ENCODE data around the gene TET1.
"Not testable (repeated sequence)": the region's sequence is repeated elsewhere in the genome, so short reads cannot be mapped to it uniquely, and the experiment has no call there.

TET1 gene

DNA sequence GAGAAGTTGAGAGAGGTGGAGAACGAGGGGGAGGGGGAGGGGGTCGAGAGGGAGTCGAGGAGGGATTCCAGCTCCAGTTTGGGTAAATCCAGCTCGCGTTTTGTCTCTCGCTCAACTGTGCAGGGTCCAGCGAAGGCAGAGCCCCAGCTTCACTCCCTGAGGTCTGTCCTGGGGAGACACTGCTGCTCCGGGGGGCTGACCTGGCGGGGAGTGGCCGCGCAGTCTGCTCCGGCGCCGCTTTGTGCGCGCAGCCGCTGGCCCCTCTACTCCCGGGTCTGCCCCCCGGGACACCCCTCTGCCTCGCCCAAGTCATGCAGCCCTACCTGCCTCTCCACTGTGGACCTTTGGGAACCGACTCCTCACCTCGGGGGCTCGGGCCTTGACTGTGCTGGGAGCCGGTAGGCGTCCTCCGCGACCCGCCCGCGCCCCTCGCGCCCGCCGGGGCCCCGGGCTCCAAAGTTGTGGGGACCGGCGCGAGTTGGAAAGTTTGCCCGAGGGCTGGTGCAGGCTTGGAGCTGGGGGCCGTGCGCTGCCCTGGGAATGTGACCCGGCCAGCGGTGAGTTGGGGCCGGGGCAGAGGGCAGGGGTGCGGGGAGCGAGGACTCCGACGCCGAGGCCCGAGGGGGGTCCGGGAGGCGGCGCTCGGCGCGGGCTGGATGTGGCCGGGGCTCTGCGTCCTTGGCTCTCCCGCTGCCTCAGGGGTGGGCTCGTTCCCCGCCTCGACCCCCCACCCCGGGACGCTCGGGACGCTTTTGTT lies at the start of gene TET1:
TET1 (plus strand) TSS at position 152 of the 757 bp plus-strand sequence. CDS start 12,002 bp downstream, outside the sequence.
- peak; percentile 84 for DNase-seq

DNA sequence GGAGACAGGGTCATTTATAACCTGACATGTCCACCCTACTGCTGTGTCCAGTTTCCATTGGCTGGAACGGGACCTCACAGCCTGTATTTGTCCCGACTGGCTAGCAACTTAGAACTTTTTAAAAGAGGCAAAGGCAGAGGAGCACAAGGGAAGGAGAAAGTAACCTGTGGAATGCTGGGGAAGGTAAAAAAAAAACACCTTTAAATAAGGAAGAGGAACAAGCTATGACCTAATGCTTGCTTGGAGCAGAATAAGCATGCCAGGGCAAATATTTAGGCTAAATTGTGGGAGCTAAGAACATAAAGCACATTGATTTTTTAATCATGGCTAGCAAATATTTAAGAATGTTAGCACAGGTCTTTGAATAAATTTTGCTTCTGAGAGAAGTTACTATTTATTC lies 43.9 kb upstream of the TET1 start:
- not testable (repeated sequence) for DNase-seq

DNA sequence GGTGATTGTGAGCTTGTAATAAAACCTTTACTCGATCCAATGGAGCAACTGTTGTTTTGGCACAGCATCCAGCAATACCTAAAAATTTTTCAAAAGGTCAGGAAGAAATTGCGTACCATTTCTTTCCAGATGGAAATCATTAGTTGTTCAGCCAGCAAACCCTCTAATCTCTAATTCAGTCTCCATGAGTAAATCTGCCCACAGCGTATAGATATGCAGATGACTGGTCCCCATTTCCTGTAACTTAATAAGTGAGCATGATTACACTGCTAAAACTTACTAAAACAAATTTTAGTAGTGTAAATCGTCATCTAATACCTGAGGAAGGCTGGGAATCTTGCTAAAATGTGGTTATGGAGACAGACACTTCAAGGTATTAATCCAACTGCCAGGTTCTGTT lies 43.4 kb upstream of the TET1 start:
- no peak for DNase-seq

DNA sequence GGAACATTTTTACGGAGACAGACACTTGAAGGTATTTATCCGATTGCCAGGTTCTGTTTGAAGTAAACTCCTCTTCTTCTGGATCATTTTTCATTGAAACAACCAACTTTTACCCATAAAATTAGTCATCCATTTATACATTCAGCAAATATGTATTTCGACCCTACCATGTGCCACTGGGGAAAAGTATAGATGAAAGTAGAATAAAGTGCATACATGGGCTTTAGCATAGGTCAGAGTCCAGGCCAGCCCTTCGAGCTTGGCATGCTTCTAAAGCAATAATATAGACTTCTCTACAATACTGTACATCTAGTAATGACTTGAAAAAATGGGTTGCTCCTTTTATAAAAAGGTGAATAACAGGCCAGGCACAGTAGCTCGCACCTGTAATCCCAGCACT lies 42.9 kb upstream of the TET1 start:
- no peak for DNase-seq

DNA sequence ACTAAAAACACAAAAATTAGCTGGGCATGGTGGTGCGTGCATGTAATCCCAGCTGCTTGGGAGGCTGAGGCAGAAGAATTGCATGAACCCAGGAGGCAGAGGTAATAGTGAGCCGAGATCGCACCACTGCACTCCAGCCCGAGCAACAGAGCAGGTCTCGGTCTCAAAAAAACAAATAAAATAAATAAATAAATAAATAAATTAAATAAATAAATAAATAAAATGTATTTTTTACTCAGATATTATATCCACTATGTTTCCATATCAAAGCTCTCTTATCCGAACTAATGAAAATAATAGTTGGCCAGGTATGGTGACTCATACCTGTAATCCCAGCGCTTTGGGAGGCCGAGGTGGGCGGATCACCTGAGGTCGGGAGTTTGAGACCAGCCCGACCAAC lies 41.5 kb upstream of the TET1 start:
- not testable (repeated sequence) for DNase-seq

DNA sequence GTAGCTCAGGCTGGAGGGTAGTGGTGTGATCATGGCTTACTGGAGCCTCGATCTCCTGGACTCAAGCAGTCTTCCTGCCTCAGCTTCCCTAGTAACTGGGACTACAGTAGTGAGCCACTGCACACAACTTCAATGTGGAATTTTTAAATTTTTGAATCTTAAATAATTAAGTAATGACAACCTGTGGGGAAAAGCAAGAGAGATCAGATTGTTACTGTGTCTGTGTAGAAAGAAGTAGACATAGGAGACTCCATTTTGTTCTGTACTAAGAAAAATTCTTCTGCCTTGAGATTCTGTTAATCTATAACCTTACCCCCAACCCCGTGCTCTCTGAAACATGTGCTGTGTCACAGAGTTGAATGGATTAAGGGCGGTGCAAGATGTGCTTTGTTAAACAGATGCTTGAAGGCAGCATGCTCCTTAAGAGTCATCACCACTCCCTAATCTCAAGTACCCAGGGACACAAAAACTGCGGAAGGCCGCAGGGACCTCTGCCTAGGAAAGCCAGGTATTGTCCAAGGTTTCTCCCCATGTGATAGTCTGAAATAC lies 34.6 kb upstream of the TET1 start:
- DNase-seq: not testable (repeated sequence)

DNA sequence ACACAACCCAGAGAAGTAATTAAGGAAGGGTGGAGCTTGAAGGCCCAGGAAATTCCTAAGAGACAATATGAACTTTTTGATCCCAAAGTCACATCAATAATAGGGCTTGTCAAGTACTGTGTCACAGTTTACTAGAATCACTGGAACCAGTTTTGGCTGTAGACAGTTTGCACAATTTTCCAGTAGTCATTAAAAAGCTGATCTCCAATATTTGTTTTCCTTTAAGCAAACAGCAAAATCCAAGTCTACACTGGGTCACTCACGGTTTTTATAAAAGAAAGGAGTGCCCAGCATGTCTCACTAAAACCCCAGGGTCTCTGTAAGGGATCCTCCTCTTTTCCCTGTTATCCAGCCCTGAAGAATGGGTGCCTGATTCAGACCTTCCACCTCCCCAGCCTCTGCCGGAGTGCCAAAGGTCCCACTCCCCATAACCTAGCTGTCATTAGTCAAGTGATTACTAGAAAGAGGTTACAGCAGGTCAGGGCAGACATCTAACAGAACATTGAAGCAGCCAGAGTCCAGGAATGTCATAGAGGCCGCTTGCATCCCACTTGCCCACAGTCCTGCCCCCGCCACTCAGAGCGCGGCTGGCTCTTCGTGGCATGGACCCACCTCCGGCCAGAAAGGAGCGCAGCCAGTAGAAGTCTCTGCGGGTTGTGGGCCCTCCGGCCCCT lies 33.4 kb upstream of the TET1 start:
- DNase-seq: no peak

DNA sequence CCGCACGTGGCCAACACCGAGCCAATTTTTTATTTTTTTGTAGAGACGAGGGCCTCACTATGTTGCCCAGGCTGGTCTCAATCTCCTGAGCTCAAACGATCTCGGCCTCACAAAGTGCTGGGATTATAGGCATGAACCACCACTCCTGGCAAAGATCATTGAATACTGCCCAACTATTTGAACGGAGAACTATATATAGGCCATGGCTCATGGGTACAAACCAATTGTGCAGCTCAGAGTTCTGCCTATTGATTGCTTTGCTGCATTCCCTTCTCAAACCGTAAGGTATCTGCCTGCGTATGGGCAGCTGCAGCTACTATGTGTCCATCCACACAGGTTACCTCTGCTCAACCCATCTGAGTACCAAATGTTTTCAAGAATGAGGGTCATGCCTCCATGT lies 23.2 kb upstream of the TET1 start:
- no peak for DNase-seq

DNA sequence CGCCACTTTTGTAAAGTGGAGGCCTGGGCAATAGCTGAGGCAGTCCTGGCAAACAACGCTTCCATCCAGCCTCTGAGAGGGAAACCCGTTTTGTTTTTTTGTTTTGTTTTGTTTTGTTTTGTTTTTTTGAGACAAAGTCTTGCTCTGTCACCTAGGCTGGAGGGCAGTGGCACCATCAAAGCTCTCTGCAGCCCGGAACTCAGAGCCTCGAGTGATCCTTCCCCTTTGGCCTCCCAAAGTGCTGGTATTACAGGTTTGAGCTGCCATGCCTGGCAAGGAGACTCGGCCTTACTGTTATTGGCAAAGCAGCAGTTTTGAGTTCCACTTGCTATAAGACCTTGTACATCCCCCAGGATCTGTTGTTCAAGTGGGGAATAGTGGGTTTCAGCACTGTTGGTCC lies 22.3 kb upstream of the TET1 start:
- DNase-seq: no peak

DNA sequence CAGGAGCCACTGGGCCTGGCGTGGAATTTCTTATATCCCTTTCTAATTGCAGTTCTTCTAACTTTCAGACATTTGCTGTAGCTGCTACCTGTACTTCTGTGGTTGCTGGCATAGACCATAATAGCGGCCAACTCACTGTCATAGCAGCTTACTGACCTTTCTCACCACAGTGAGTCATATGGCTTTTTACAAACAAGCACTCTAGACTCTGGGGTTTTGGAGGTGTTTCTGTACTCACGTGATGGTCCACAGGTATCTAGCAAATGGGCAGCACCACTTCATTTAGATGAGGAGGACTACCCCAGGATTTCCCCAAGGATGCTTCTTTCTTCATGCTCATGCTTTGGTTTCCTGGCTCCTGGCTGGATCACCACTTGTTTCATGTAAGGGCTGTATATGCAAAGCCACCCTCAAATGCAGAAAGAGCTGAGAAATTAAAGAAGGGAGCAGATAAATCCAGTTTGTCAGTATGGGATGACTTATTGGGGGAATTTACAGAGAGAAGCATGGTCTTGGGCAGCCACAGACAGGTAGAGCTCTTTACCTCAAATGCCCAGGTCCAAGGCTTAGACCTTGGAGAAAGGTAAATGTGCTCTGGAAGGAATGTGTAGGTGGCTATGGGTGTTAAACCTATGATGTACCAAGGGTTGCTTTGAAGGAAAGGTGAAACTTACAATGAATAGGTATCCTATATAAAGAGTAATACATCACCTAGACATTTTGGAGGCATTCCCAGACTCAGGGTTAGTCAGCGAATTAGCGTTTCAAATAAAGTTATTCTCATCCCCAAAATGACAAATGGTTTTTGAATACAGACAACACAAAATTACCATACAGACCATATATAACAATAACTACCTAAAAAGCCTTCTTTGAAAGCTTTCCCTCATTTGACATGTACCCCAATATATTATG lies 16.9 kb upstream of the TET1 start:
- no peak for DNase-seq

DNA sequence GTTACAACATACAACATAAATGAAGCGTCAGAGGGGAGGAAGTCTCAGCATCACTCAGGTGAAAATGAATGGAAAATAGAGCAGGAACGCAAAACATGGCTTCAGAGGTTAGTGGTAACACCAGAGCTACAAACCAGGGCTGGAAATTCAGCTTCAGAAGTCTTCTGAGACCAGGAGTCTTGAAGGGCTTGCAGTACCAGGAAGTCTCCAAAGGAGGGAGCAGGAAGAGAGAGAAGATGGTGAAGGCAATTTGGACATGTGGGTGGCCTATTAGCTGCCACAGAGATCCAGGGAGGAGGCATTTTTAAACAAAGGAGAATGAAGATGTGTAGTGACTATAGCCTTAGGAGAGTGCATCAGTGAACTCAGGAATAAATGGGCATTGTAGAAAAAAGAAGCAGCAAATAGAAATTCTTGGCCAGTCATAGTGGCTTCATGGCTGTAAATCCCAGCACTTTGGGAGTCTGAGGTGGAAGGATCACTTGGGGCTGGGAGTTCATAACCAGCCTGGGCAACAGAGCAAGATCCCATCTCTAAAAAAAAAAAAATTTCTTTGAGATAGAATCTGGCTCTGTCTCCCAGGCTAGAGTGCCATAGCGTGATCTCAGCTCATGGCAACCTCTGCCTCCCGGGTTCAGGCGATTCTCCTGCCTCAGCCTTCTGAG lies 9.3 kb upstream of the TET1 start:
- DNase-seq: no peak

DNA sequence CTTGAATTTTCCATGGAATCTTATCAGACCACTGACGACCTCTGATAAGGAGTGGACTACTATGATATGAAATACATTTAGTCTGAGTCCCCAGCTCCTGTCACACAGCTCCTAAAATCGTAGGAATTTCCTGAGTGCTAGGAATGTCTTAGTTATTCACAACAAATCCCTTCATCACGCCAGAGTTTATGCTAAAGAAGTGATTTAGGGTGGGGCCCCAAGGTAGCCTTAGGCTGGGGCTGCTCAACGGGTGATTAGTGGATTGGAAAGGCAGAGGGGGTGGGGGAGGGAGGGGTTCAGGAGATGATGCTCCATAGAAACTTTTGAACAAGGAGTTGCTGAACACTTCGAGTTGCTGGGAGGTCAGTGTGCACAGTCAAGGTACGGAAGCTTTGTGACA lies 7.0 kb upstream of the TET1 start:
- no peak for DNase-seq

DNA sequence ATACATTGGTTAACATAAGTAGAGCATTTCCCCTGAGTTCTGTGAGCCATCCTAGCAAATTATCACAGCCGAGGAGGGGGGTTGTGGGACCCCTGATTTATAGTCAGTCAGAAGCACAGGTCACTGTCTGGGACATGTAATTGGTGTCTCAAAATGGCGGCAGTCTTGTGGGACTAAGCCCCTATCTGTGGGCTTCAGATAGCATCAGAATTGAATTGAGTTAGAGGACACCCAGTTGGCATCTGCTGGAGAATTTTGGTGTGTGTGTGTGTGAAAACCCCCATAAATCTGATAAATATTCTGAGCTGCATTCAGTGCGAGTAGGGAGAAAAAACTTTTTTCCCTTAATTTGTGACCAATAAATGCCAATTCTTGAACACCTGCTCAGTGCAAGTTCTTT lies 6.5 kb upstream of the TET1 start:
- DNase-seq: no peak

DNA sequence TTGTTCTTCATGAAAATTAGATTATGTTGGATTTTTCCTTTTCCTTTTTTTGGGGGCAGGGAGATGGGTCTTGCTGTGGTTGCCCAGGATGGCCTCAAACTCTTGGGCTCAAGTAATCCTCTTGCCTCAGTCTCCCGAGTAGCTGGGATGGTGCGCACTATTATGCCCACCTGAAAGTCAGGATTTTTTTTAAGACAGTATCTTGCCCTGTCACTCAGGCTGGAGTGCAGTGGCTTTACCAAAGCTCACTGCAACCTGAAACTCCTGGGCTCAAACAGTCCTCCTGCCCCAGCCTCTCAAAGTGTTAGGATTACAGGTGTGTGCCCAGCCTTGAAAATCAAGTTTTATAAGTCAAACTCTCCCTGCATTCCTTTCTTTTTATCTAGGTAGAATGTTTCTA lies 1.7 kb upstream of the TET1 start:
- no peak for DNase-seq

DNA sequence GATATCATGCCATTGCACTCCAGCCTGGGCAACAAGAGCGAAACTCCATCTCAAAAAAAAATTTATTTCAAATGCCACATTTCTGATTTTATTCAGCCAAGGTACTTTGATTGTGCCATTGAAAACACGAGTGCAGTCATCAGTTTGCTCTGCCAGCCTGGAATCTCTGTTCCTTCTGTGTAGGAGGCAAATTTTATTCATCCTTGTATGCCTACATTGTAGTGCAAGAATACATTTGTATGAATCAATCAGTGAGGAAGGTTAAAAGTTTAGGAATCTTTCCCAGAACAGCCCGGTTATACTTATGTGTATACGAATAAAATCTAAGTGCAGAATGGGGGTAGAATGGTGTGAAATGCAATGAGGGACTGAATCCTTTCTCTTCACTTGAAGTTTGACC lies 886 bp upstream of the TET1 start:
- DNase-seq: no peak

DNA sequence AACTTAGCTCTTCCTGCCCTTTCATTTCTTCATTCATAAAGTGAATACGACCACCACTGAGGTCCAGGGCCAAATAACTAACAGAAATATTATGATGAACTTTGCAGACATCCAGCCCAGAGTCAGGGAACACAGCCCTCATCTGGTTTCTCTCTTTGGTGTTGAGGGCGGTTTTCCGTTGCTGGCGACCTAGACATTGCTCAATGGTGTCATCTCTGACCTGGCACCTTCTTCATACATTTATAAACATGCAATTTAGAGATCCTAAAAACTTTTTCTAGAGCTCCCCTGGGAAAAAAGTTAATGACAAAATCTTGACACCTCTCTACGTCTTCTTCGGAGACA lies 324 bp upstream of the TET1 start:
- no peak for DNase-seq

DNA sequence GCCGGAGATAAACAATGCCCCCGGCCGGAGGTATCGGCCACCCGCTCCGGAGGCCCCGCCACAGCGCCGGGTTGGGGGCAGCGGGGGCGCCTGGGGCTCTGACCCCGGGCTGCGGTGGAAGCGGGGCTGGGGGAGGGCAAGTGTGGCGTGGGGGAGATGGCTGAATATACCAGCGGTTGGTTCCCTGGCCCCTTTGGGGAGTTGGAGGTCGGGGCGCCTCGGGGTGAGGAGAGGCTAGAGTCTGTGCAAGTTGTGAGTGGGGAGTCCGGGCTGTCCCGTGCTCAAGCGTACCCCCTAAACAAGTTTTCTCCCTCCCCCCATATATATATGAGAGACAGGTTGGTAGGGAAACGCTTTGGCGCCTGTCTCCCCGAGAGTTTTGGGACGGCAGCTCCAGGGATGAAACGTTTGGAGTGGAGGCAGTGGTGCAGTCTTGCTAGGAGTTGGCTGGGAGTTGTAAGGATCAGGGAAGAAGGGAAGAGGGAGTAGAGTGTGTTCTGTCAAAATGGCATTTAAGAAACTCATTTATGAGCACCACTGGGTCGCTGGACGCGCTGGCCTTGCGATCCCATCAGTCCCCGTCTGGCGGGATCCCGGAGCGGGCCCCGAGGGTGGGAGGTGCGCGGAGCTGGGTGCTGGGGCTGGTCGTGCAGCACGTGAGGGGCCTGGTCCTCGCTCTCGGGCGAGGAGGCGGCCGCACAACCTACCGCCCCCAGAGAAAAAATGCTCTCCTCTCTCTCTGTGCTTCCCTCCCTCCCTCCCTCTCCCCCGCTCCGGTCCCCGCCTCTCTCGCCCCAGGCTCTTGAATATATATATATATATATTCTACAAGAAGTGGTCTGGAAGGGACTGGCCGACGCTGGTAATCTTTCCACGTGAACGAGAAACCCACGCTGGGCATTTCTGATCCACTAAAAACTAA lies 1.1 kb downstream of the TET1 start:
- DNase-seq: peak; percentile 79

DNA sequence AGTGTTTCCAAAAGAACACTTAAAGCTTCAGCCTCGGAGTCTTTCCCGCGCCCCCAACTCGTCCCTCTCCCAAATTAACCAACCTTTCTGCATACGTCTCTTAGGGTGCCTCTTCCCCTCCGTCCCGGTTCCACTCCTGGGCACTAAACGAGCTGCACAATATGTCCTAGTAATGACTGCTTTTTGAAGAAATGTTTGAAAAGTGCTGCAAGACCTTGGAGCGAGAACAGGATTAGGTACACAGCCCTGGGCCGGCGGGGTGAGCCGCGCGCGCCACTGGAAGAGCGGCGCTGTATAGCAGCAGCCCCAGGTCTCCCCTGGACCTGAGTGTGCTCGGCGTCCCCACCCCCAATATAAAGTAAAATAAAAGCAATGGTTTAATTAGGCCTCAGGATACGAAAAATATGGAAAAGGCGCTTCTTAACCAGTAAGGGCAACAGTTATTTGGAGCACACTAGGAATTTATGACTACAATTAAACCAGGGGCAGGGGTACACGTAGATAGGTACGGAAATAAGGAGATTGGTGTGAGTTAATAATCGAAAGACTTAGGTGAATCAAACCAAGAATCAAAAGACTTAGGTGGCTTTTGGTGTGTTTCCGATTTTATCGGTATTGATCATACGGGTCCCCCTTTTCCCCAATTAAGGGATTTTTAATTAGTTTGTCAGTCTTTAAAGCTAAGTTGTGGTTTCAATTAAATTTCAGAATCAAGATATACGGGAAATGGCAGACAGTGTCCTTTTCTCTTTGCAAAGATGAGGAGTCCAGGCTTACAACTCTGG lies 1.9 kb downstream of the TET1 start:
- peak; percentile 58 for DNase-seq

DNA sequence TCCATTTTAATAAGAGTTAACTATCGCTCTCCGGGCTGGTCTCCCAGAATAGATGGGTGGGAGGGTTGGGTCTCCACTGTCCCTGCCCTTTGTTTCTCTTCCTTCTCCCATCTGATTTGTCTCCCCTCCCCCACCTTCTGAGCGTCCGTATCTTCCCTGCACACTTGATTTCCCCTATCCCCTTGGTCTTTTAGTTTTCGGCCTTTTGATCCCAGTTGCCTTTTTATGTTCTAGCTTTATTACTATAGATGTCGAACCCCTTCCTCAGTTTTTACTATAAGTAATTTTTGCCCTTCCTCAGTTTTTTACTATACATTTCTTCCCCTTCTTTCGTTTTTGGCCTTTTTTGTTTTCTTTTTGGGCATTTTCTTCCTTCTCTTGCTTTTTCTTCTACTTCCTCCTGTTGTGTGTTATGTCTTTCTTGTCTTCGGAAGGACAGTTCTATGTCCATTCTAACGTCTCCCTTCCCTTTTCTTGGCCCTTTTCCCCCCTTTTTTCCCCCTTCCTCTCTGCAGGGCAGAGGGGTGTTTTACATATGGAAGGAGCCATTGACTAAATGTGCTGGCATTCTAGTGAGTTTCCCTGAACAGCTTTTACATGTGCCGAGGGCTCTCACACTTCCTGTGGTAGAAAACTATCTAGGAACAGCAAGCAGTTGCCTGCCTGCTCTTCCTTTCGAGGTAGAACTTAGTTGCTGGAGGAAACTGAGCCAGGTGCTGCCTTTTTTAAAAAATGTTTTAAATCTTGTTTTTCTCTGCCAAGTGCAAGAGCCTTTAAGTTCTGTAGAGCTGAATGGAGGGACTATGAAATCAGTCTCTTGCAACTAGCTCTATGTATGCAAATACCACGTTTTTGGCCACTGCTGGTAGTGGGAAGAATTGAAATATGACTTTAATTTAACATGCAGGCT lies 2.8 kb downstream of the TET1 start:
- DNase-seq: peak; percentile 49

DNA sequence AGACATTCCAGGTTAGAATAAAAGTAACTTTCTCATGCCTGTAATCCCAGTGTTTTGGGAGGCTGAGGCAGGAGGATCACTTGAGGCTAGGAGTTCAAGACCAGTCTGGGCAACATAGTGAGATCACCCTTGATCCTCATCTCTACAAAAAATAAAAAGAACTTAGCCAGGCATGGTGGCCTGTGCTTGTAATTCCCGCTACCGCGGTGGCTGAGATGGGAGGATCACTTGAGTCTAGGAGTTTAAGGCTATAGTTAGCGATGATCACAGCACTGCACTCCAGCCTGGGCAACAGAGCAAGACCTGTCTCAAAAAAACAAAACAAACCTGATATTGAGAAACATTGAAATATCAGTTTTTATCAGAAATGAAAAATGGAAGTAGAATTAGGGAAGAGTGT lies 4.6 kb downstream of the TET1 start:
- DNase-seq: no peak

All from right forelimb (tissue), 1 donor.